SH-SY5Y (cell line): ENCODE measurements around the gene RNGTT.

ENCODE experiments used
- GATA2 ChIP-seq: IDR thresholded peaks from 2 replicates; pipeline ENCODE4 v1.6.1; 2011; ENCODE audit warnings: mild to moderate bottlenecking, low read depth, low read length
- GATA3 ChIP-seq: IDR thresholded peaks from 2 replicates; pipeline ENCODE4 v1.6.1; 2011; ENCODE audit warnings: low read depth, mild to moderate bottlenecking, low read length, moderate library complexity

GRCh38 chr6:88616380-88616779 lies 347.0 kb downstream of the RNGTT start:
- TF ChIP-seq GATA2 = no peak
- no peak for TF ChIP-seq GATA3
